ENCODE measurements around the gene FLYWCH2.
A peak's percentile ranks its signal among the peaks of the same experiment; 100 is the strongest.

Gene FLYWCH2

GRCh38 chr16:2882650-2883457, at the start of gene FLYWCH2:
Gene FLYWCH2 (plus strand): TSS chr16:2883215. CDS start chr16:2896450, 13,235 bp downstream.
- peak; percentile 92 for FAIRE-seq

- no peak for FAIRE-seq
Observed at GRCh38 chr16:2833776-2834175, 49.2 kb upstream of the FLYWCH2 start.

- FAIRE-seq = no peak
Observed at GRCh38 chr16:2834968-2835367, 48.0 kb upstream of the FLYWCH2 start.

GRCh38 chr16:2835638-2836493, 47.1 kb upstream of the FLYWCH2 start:
- FAIRE-seq = no peak

- FAIRE-seq = no peak
Observed at GRCh38 chr16:2836646-2837508, 46.1 kb upstream of the FLYWCH2 start.

- FAIRE-seq = no peak
Observed at GRCh38 chr16:2838928-2839327, 44.1 kb upstream of the FLYWCH2 start.

- no peak for FAIRE-seq
Observed at GRCh38 chr16:2839650-2840450, 43.2 kb upstream of the FLYWCH2 start.

- FAIRE-seq = no peak
Observed at GRCh38 chr16:2840914-2841313, 42.1 kb upstream of the FLYWCH2 start.

- no peak for FAIRE-seq
Observed at GRCh38 chr16:2841606-2842339, 41.2 kb upstream of the FLYWCH2 start.

GRCh38 chr16:2842340-2843000, 40.5 kb upstream of the FLYWCH2 start:
- FAIRE-seq = no peak

- FAIRE-seq = no peak
Observed at GRCh38 chr16:2843526-2843925, 39.5 kb upstream of the FLYWCH2 start.

GRCh38 chr16:2845116-2845515, 37.9 kb upstream of the FLYWCH2 start:
- no peak for FAIRE-seq

GRCh38 chr16:2846511-2847310, 36.3 kb upstream of the FLYWCH2 start:
- FAIRE-seq = no peak

GRCh38 chr16:2848933-2849725, 33.9 kb upstream of the FLYWCH2 start:
- FAIRE-seq = no peak

GRCh38 chr16:2852003-2852730, 30.8 kb upstream of the FLYWCH2 start:
- FAIRE-seq = no peak

- FAIRE-seq = no peak
Observed at GRCh38 chr16:2852731-2853507, 30.1 kb upstream of the FLYWCH2 start.

- no peak for FAIRE-seq
Observed at GRCh38 chr16:2853531-2854073, 29.4 kb upstream of the FLYWCH2 start.

All from islet of Langerhans (tissue), 1 donor.